Esophagus muscularis mucosa (tissue), 4 donors: Measurements from ENCODE around the gene GNPDA1. TPM values are rescaled to one million over a fixed set of nuclear protein-coding genes. Genes with fewer than 3 reads are reported as not detected.

ENCODE experiments used
- DNase-seq: peaks from one replicate; pipeline ENCODE4 v3.0.0-alpha.2; 2017; ENCODE audit errors: extremely low spot score
- H3K27ac ChIP-seq, 4 donors: fragments of 200-600 bp; sonication (generic); replicated peaks in 1 of 4; 1 replicate in 3 of 4; 2 replicates in 1 of 4; pipeline ENCODE4 v1.5.1; 2016 to 2019; ENCODE audit warnings: mild to moderate bottlenecking in 1 of 4
- H3K27me3 ChIP-seq, 4 donors: fragments of 200-600 bp; sonication (generic); one replicate each; pipeline versions ENCODE4 v1.5.1 to v1.6.0; 2016 to 2019
- H3K36me3 ChIP-seq, 4 donors: fragments of 200-600 bp; sonication (generic); one replicate each; pipeline ENCODE4 v1.5.1; 2016 to 2019
- H3K4me1 ChIP-seq, 4 donors: fragments of 200-600 bp; sonication (generic); one replicate each; pipeline ENCODE4 v1.5.1; 2016 to 2019
- H3K4me3 ChIP-seq, 4 donors: fragments of 200-600 bp; sonication (generic); 1 replicate in 2 of 4; 2 replicates in 2 of 4; pipeline ENCODE4 v1.5.1; 2016 to 2019; ENCODE audit warnings: mild to moderate bottlenecking in 4 of 4, moderate library complexity in 1 of 4
- H3K9me3 ChIP-seq, 4 donors: fragments of 200-600 bp; sonication (generic); 1 replicate in 3 of 4; 2 replicates in 1 of 4; pipeline ENCODE4 v1.5.1; 2016 to 2019
- CTCF ChIP-seq, 3 experiments: fragments of 200-600 bp in 2 of 3; fragments of 450-650 bp in 1 of 3; sonication (generic) in 2 of 3; IDR thresholded peaks; one replicate each; pipeline ENCODE4 v1.5.1; 2017 to 2019; ENCODE audit warnings: antibody characterized with exemption in 3 of 3, mild to moderate bottlenecking in 2 of 3, moderate library complexity in 1 of 3
- EP300 ChIP-seq: sonication (generic); formaldehyde crosslinking; IDR thresholded peaks from one replicate; pipeline ENCODE4 v1.6.1; 2017; ENCODE audit warnings: antibody characterized with exemption
- POLR2A ChIP-seq: fragments of 450-650 bp; IDR thresholded peaks from one replicate; pipeline ENCODE4 v1.6.1; 2017; ENCODE audit warnings: antibody characterized with exemption, moderate library complexity, mild to moderate bottlenecking, low read depth
- POLR2AphosphoS5 ChIP-seq, 2 donors: sonication (generic); formaldehyde crosslinking; IDR thresholded peaks; one replicate each; pipeline ENCODE4 v1.6.1; 2017; ENCODE audit warnings: antibody characterized with exemption in 2 of 2
- WGBS: methylation state at CpG from one replicate; pipeline ENCODE4 v1.1.5; 2018; 5-methylcytosine and 5-hydroxymethylcytosine counted together
- intact Hi-C: fragments of 100-400 bp; cut with DNase I; formaldehyde crosslinking; loops from one replicate; pipeline ENCODE4 v1.15.1; 2023
- total RNA-seq, 4 donors: library from RNA; depleted of rRNA; stranded (reverse); fragments of >200 nt; gene quantifications; one replicate each; pipeline versions ENCODE4 v1.1.0 to v1.2.1, GENCODE V29; 2016

The GNPDA1 gene
- total RNA-seq, 4 donors from 2014 or later: 19.5 to 52.4 (median 35.4) TPM

- peak; percentile 64 for DNase-seq
- no peak overlapping the region for H3K4me3 ChIP-seq
- H3K27ac ChIP-seq: no peak overlapping the region
- H3K27me3 ChIP-seq: no peaks in the 10 kb centered on the region
- no peaks in the 10 kb centered on the region for H3K36me3 ChIP-seq
- WGBS: 74% methylated on average over 19 of the region's 19 CpGs
- intact Hi-C loops: no loop called here
- no peaks in the 10 kb centered on the region for H3K9me3 ChIP-seq
- no peaks in the 10 kb centered on the region for H3K4me1 ChIP-seq
- no peak for TF ChIP-seq EP300
- TF ChIP-seq CTCF (IDR thresholded peaks at IDR 0.05): no peak
Measured at GRCh38 chr5:142032747-142033631, 20.2 kb upstream of the GNPDA1 start.

GRCh38 chr5:142032150-142032549, 19.3 kb upstream of the GNPDA1 start:
- WGBS: 88% methylated on average over 2 of the region's 2 CpGs
- TF ChIP-seq POLR2A: no peak
- no peak for TF ChIP-seq POLR2AphosphoS5 (IDR thresholded peaks at IDR 0.05)
- no peak for TF ChIP-seq EP300
- TF ChIP-seq CTCF (IDR thresholded peaks at IDR 0.05): no peak
- H3K27me3 ChIP-seq: no peaks in the 10 kb centered on the region
- no peak overlapping the region for H3K27ac ChIP-seq
- H3K9me3 ChIP-seq: no peaks in the 10 kb centered on the region
- H3K4me1 ChIP-seq: no peaks in the 10 kb centered on the region
- intact Hi-C loops: no loop called here
- H3K4me3 ChIP-seq: no peak overlapping the region
- DNase-seq: no peak
- H3K36me3 ChIP-seq: no peaks in the 10 kb centered on the region

GRCh38 chr5:142025637-142026036, 12.8 kb upstream of the GNPDA1 start:
- peak overlapping the region in 3 of 4 donors; percentile 84 to 85 (median 84) for H3K27ac ChIP-seq
- peak overlapping the region; percentile 48 to 59 (median 55) for H3K4me3 ChIP-seq
- H3K4me1 ChIP-seq: peaks cover 3 to 9% (median 6%) of the 10 kb centered on the region in 4 donors
- DNase-seq: no peak
- WGBS: 75% methylated on average over 8 of the region's 8 CpGs
- H3K27me3 ChIP-seq: no peaks in the 10 kb centered on the region
- H3K36me3 ChIP-seq: no peaks in the 10 kb centered on the region
- intact Hi-C loops: no loop called here
- TF ChIP-seq CTCF (IDR thresholded peaks at IDR 0.05): no peak
- no peak for TF ChIP-seq POLR2A
- TF ChIP-seq POLR2AphosphoS5 (IDR thresholded peaks at IDR 0.05): no peak
- no peak for TF ChIP-seq EP300
- H3K9me3 ChIP-seq: peaks cover 0 to 2% (median 0%) of the 10 kb centered on the region in 4 donors

GRCh38 chr5:142024771-142025304, 12.0 kb upstream of the GNPDA1 start:
- Histone ChIP-seq H3K27me3 (no peaks in the 10 kb centered on the region), H3K4me3 (peak overlapping the region; percentile 48 to 59 (median 55)), H3K27ac (peak overlapping the region; percentile 83 to 85 (median 84)), H3K9me3 (peaks cover 0 to 8% (median 0%) of the 10 kb centered on the region in 4 donors), H3K36me3 (no peaks in the 10 kb centered on the region), H3K4me1 (peaks cover 3 to 9% (median 6%) of the 10 kb centered on the region in 4 donors)
- DNase-seq: peak; percentile 95
- 2% methylated on average over 10 of the region's 26 CpGs for WGBS
- TF ChIP-seq POLR2A: no peak
- TF ChIP-seq POLR2AphosphoS5 (IDR thresholded peaks at IDR 0.05): peak; percentile 70 to 81
- no peak for TF ChIP-seq EP300
- TF ChIP-seq CTCF (IDR thresholded peaks at IDR 0.05): no peak
- intact Hi-C loops: no loop called here
